HG03045 (cell line): ENCODE measurements around the gene RCC2.
"Not testable (repeated sequence)": the region's sequence is repeated elsewhere in the genome, so short reads cannot be mapped to it uniquely, and the experiment has no call there.

ENCODE experiments used
- ATAC-seq: cut with Tn5 transposase; IDR thresholded peaks from one replicate; pipeline ENCODE4 v1.9.1; 2021; ENCODE audit warnings: mild to moderate bottlenecking, moderate library complexity; ENCODE audit not compliant: unreplicated experiment

Gene RCC2

DNA sequence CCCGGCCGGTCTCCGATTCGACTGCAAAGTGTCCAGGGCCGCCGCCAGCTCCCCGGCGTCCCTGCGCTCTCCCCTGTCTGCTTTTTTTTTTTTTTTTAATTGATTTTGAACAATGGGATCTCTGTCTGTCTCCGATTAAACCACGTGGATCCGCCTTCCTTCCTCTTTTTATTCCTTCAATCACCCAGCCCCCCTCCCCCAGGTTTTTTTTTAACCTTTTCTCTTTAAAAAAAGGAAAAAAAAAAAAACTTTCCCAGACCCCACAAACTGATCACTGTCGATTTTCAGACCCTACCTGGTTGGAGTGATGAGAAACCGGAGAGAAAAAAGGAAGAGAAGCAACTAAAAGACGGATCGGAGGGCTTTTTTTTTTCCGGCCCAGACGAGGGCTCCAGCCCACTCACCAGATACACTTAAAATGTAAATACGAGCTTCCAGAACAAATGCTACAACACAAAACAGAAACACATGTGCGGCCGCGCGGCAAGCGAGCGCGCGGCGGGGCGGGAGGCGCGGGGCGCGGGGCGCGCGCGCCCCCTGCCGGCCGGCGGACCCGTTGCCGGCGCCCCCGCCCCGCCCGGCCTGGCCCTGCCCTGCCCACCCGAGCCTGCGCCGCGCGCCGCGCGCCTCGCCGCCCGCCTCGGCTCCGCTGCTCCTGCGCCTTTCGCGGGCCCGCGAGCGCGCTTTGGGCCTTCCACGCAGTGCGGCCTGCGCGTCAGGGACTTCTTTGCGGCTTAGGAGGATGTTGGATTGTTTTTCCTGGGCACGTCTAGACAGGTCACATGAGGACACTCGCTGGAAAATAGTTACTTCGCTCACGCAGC is at the start of gene RCC2:
TSS of gene RCC2 (minus strand) at position 428 of the 824 bp plus-strand sequence. CDS start 1,163 bp downstream, outside the sequence.
- ATAC-seq = peak; percentile 42

- ATAC-seq = no peak
Observed at GRCh38 chr1:17486242-17486641, 46.8 kb upstream of the RCC2 start.

GRCh38 chr1:17485281-17485680 is 45.8 kb upstream of the RCC2 start:
- no peak for ATAC-seq

DNA sequence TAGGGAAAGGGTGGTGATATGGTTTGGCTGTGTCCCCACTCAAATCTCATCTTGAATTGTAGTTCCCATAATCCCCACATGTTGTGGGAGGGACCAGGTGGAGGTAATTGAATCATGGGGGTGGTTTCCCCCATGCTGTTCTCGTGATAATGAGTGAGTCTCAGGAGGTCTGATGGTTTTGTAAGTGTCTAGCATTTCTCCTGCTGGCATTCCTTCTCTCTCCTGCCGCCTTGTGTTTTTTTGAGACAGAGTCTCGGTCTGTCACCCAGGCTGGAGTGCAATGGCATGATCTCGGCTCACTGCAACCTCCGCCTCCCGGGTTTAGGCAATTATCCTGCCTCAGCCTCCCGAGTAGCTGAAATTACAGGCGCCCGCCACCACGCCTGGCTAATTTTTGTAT is 42.5 kb upstream of the RCC2 start:
- not testable (repeated sequence) for ATAC-seq

DNA sequence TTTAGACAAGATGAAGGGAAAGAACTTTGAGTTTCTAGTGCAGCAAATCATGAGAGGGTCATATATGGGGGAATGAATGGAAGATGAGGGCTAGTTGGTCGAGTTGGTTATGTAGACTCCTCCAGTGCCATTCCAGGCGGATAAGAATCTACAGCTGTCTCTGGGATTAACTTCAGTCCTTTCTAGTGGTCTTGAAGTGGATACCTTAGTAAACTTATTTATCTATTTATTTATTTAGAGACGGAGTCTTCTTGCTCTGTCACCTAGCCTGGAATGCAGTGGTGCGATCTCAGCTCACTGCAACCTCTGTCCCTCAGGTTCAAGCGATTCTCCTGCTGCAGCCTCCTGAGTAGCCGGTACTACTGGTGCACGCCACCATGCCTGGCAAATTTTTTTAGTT is 41.4 kb upstream of the RCC2 start:
- no peak for ATAC-seq

DNA sequence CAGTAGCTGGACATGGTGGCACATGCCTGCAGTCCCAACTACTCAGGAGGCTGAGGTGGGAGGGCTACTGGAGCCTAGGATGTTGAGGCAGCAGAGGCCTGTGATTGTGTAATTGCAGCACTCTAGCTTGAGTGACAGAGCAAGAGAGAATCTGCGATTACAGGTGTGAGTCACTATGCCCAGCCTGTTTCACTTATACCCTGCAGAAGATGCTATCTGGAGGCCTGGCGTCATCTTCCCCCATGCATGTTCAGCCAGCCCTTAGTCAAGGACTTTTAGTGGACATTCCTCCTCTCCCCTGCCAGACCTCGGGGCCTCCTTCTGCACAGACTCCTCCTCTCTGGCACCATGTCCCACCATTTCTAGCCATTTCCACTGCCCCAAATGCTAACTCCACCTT is 36.3 kb upstream of the RCC2 start:
- ATAC-seq = no peak

GRCh38 chr1:17474836-17475555 is 35.5 kb upstream of the RCC2 start:
- ATAC-seq = not testable (repeated sequence)

- ATAC-seq = no peak
Observed at GRCh38 chr1:17472814-17473213, 33.3 kb upstream of the RCC2 start.

- no peak for ATAC-seq
Observed at GRCh38 chr1:17471393-17471792, 31.9 kb upstream of the RCC2 start.

DNA sequence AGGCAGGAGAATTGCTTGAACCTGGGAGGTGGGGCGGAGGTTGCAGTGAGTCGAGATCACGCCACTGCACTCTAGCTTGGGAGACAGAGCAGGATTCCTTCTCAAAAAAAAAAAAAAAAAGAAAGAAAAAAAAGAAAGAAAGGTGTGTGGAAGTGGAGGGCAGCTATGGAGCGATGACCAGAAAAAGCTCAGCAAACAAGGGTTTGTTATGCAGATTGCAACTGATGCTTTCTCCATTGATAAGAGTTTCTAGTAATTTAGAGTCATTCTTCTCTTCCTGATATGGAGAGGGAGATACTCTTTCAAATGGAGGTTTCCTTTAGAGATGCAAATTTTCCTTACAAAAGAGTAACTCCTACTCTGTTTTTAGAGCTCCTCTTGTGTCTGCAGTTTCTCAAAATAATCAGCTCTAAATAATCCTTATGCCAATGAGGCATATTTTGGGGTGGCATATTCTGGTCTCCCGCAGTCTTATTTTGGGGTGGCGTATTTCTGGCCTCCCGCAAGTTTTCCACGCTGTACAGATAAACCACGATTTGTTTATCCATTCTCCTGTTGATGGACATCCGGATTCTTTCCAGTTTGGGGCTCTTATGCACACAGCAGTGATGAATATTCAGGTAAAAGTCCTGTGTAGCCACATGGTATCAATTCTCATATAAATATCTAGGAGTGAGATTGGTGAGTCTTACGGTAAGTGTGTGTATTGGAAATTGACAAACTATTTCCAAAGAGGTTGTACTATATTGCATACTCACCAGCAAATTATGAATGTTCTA is 30.7 kb upstream of the RCC2 start:
- no peak for ATAC-seq

DNA sequence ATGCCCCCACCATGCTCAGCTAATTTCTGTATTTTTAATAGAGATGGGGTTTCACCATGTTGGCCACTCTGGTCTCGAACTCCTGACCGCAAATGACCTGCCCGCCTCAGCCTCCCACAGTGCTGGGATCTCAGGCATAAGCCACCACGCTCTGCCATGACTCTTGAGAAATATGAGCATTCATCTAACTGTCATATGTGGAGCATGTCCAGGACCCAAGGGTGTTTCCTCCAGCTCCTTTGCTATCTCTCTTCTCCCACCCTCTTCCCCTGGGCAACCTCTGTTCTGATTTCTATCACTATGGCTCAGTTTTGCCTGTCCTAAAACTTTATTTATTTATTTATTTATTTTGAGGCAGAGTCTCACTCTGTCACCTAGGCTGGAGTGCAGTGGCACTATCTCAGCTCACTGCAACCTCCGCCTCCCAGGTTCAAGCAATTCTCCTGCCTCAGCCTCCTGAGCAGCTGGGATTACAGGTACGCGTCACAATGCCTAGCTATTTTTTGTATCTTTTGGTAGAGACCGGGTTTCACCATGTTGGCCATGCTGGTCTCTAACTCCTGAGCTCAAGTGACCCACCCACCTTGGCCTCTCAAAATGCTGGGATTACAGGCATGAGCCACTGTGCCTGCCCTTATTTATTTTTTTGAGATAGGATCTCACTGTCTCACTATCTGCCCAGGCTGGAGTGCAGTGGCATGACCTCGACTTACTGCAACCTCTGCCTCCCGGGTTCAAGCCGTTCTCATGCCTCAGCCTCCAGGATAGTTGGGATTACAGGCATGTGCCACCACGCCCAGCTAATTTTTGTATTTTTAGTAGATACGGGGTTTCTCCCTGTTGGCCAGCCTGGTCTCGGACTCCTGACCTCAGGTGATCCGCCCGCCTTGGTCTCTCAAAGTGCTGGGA is 29.1 kb upstream of the RCC2 start:
- not testable (repeated sequence) for ATAC-seq

- no peak for ATAC-seq
Observed at GRCh38 chr1:17466359-17466758, 26.9 kb upstream of the RCC2 start.

DNA sequence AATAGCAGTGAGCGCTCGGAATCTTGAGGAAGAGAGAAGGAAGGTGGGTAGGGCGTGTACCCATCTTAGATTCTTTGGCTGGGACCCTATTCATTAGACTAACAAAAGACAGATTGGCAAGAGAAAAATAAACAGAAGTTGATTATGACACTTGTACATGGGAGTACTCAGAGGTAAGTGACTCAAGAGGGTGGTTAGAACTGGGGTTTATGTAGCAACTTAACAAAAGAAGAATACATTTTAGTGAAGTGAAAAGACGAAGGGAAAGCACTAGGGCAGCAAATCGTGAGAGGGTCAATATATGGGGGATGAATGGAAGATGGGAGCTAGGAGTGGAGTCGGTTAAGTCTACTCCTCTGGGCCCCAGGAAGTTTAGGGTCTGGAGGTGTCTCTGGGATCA is 25.8 kb upstream of the RCC2 start:
- ATAC-seq = no peak

DNA sequence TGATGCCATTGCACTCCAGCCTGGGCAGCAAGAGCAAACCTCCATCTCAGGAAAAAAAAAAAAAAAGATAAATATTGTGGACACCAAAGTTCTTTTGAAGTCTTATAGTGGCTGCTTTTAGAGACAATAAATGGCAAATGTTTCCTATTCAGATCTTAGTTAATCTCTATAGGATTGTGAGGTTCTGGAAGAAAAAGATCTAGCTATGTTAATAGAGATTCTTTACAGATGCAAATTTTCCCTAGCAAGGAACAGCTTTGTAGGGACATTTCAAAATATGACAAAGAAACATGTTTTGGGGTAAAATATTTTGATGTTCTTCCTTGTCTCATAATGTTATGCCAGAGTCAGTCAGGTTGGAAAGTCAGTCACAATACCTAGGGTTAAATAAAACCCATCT is 24.5 kb upstream of the RCC2 start:
- ATAC-seq = no peak

- ATAC-seq = no peak
Observed at GRCh38 chr1:17462669-17463068, 23.2 kb upstream of the RCC2 start.

DNA sequence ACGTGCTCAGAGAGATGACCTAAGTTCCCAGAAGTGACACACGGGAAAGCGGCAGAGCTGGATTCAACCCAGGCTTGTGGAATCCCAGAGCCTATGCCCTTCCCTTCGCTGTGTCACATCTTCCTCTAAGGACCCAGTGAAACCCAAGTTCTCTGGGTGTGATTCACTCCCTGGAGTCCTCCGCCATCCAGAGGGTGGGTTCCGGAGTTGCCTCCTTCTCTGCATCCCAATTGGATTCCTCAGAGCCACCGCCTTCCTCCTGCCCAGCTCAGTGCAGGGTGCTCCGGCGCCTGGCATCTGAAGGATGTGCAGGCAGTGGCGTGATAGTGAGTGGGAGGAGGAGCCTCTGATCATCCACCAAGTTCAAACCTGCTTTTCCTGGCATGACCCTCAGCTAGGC is 20.7 kb upstream of the RCC2 start:
- ATAC-seq = no peak

GRCh38 chr1:17458794-17459193 is 19.3 kb upstream of the RCC2 start:
- ATAC-seq = no peak

- no peak for ATAC-seq
Observed at GRCh38 chr1:17452686-17453085, 13.2 kb upstream of the RCC2 start.

GRCh38 chr1:17452203-17452602 is 12.7 kb upstream of the RCC2 start:
- not testable (repeated sequence) for ATAC-seq

DNA sequence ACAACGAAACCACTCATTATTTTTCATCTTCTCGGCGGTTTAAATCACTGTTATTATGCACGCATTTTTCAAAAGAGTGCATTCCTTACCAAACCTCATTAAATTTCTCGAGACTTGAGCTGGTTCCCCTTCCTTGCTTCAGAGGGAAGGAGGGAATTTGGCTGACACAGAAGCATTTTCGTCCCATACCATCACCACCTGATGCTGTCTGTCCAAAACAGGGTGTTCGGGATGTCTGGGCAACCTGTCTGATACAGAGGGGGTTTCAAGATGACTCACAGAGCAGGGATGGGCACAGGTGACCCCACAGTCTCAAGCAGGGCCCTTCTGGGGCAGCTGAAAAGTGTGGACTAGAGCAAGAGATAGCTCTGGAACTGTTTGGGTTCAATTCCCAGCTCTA is 12.3 kb upstream of the RCC2 start:
- no peak for ATAC-seq
